Thyroid gland (tissue), 4 donors: ENCODE data around the gene CDC42SE2. TPM values are rescaled to one million over a fixed set of nuclear protein-coding genes. Genes with fewer than 3 reads are reported as not detected.
"Not testable (repeated sequence)": the region's sequence is repeated elsewhere in the genome, so short reads cannot be mapped to it uniquely, and the experiment has no call there.

Experiments
- DNase-seq, 2 donors: peaks; one replicate each; pipeline ENCODE4 v3.0.0-alpha.2; 2019
- H3K27ac ChIP-seq, 3 donors: fragments of 200-600 bp; sonication (generic); 1 replicate in 2 of 3; 2 replicates in 1 of 3; pipeline ENCODE4 v1.5.1; 2016 to 2019; ENCODE audit warnings: mild to moderate bottlenecking in 1 of 3, moderate library complexity in 1 of 3
- H3K27me3 ChIP-seq: fragments of 200-600 bp; sonication (generic); one replicate; pipeline ENCODE4 v1.5.1; 2019
- H3K36me3 ChIP-seq, 2 donors: fragments of 200-600 bp; sonication (generic); one replicate each; pipeline ENCODE4 v1.5.1; 2016 to 2019
- H3K4me1 ChIP-seq, 2 donors: fragments of 200-600 bp; sonication (generic); one replicate each; pipeline ENCODE4 v1.5.1; 2017 to 2019
- H3K4me3 ChIP-seq, 3 donors: fragments of 200-600 bp; sonication (generic); replicated peaks in 1 of 3; 1 replicate in 2 of 3; 2 replicates in 1 of 3; pipeline ENCODE4 v1.5.1; 2016; ENCODE audit warnings: mild to moderate bottlenecking in 1 of 3
- H3K9me3 ChIP-seq: fragments of 200-600 bp; sonication (generic); one replicate; pipeline ENCODE4 v1.5.1; 2017
- POLR2A ChIP-seq, 2 donors: fragments of 450-650 bp; IDR thresholded peaks; one replicate each; pipeline ENCODE4 v1.6.1; 2017; ENCODE audit warnings: antibody characterized with exemption in 2 of 2, mild to moderate bottlenecking in 2 of 2, moderate library complexity in 1 of 2
- WGBS, 2 donors: methylation state at CpG; one replicate each; pipeline ENCODE4 v1.1.5; 2017; 5-methylcytosine and 5-hydroxymethylcytosine counted together
- intact Hi-C: fragments of 100-400 bp; cut with DNase I; formaldehyde crosslinking; loops from one replicate; pipeline ENCODE4 v1.15.1; 2023
- total RNA-seq, 4 donors: library from RNA; depleted of rRNA; stranded (reverse); fragments of >200 nt; gene quantifications; one replicate each; pipeline ENCODE4 v1.2.3, GENCODE V29; 2016
- TF ChIP-seq, protein P1 (sequence below), 6 experiments: fragments of 200-600 bp in 3 of 6; fragments of 450-650 bp in 3 of 6; sonication (generic) in 3 of 6; IDR thresholded peaks; one replicate each; pipeline ENCODE4 v1.5.1; 2016 to 2019; ENCODE audit warnings: antibody characterized with exemption in 6 of 6, mild to moderate bottlenecking in 2 of 6, inconsistent platforms in 1 of 6, moderate library complexity in 1 of 6

CDC42SE2 gene
- total RNA-seq, 4 donors from 2014 or later = 74.9 to 92.5 (median 83.8) TPM

DNA sequence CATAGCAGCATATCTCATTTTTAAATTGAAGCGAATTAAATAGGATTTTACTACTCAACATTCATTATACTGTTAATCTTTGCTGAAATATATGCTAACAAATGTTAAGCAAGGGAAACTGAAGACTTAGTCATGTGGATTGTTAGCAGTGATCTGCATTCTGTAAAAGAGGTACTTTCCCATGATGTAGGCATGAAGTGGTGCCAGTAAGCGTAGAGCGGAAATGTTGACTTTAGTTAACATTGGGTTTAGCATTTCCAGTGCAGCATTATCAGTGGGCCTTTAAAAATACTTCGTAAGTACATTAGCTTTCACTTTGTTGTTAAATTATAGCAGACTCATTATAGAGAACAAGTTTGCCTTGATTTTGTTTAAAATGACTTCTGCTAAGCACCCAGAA, 130.3 kb downstream of the CDC42SE2 start:
- Histone ChIP-seq H3K36me3 (no peaks in the 10 kb centered on the region), H3K4me1 (peaks cover 25 to 27% of the 10 kb centered on the region in 2 donors), H3K27ac (peak overlapping the region; percentile 81 to 96 (median 90)), H3K27me3 (no peaks in the 10 kb centered on the region), H3K9me3 (no peaks in the 10 kb centered on the region), H3K4me3 (no peak overlapping the region)
- 33 to 36% methylated on average over 4 of the region's 4 CpGs for WGBS, 2 donors
- peak; percentile 35 to 38 for DNase-seq
- intact Hi-C loops = loop anchor here (10.0 kb wide), 1 partner anchor 109 kb away; no protein-coding TSS in a partner anchor
- no peak for TF ChIP-seq POLR2A (IDR thresholded peaks at IDR 0.05)
- TF ChIP-seq, protein P1, sequence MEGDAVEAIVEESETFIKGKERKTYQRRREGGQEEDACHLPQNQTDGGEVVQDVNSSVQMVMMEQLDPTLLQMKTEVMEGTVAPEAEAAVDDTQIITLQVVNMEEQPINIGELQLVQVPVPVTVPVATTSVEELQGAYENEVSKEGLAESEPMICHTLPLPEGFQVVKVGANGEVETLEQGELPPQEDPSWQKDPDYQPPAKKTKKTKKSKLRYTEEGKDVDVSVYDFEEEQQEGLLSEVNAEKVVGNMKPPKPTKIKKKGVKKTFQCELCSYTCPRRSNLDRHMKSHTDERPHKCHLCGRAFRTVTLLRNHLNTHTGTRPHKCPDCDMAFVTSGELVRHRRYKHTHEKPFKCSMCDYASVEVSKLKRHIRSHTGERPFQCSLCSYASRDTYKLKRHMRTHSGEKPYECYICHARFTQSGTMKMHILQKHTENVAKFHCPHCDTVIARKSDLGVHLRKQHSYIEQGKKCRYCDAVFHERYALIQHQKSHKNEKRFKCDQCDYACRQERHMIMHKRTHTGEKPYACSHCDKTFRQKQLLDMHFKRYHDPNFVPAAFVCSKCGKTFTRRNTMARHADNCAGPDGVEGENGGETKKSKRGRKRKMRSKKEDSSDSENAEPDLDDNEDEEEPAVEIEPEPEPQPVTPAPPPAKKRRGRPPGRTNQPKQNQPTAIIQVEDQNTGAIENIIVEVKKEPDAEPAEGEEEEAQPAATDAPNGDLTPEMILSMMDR (IDR thresholded peaks at IDR 0.05) = no peak

DNA sequence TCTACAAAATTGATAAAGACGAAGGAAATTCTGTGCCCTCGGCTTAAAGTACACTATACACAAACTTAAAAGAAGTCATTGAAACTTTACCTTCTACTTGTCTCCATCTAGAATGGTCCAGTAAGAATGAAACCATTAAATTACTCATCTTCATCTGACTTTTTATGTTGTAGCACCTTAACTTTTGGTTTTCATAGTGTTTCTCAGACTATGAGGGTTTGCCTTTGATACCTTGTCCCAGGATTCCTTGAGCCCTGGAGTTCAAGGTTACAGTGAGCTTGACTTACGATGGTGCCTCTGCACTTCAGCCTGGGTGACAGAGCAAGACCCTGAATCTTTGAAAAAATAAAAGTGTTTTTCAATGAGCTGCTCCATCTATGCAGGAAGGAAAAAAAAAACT, 132.2 kb downstream of the CDC42SE2 start:
- no peaks in the 10 kb centered on the region for H3K9me3 ChIP-seq
- no peak overlapping the region for H3K27ac ChIP-seq
- H3K36me3 ChIP-seq = no peaks in the 10 kb centered on the region
- H3K4me1 ChIP-seq = peaks cover 25 to 27% of the 10 kb centered on the region in 2 donors
- no peak for TF ChIP-seq POLR2A (IDR thresholded peaks at IDR 0.05)
- TF ChIP-seq, protein P1 (IDR thresholded peaks at IDR 0.05) = no peak
- DNase-seq = no peak
- H3K27me3 ChIP-seq = no peaks in the 10 kb centered on the region
- H3K4me3 ChIP-seq = no peak overlapping the region
- 90 to 93% methylated on average over 3 of the region's 3 CpGs for WGBS, 2 donors
- intact Hi-C loops = loop anchor here (10.0 kb wide), 1 partner anchor 111 kb away; no protein-coding TSS in a partner anchor

DNA sequence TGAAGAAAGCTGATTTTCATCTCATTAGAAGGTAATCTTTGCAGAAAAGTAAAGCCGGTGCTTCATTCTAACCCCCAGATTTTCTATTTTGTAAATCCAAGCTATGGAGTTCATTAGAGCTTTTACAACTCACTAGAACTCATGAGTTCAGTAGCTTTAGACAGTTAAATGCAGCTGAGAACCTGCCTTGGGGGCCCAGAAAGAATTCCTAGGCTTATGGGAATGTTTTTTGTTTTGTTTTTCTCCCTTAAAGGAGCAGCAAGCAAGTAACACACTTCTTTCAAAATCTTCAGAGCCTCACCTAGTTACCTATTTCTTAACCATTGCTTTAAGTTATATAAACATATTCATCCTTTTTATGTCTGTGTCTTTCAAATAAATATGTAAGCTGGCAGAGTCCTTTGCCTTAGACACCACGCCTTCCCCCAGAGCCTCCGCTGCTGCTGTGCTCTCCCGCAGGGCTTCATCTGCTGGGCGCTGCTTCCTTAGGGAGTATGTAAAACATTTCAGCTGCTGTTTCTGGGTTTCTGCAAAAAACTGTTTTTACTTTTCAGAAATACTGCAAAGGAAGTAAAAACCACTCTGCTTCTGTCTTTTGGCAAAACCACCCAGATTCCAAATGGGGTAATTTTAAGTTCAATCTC, 132.9 kb downstream of the CDC42SE2 start:
- Histone ChIP-seq H3K4me1 (peaks cover 25 to 27% of the 10 kb centered on the region in 2 donors), H3K4me3 (no peak overlapping the region), H3K9me3 (no peaks in the 10 kb centered on the region), H3K27ac (no peak overlapping the region), H3K27me3 (no peaks in the 10 kb centered on the region), H3K36me3 (no peaks in the 10 kb centered on the region)
- DNase-seq = no peak
- TF ChIP-seq, protein P1 (IDR thresholded peaks at IDR 0.05) = no peak
- TF ChIP-seq POLR2A (IDR thresholded peaks at IDR 0.05) = no peak
- intact Hi-C loops = loop anchor here (10.0 kb wide), 1 partner anchor 112 kb away; no protein-coding TSS in a partner anchor
- WGBS, 2 donors = 84 to 98% methylated on average over 5 of the region's 5 CpGs

DNA sequence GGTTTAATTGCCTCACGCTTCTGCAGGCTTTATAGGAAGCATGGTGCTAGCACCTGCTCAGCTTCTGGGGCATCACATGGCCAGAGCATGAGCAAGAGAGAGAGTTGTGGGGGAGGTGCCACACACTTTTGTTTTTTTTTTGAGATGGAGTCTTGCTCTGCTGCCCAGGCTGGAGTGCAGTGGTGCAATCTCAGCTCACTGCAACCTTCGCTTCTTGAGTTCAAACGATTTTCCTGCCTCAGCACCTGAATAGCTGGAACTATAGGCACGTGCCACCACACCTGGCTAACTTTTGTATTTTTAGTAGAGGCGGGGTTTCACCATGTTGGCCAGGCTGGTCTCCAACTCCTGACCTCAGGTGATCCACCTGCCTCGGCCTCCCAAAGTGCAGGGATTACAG, 135.2 kb downstream of the CDC42SE2 start:
- not testable (repeated sequence) for H3K27ac ChIP-seq, H3K9me3 ChIP-seq, H3K27me3 ChIP-seq, H3K36me3 ChIP-seq, H3K4me3 ChIP-seq
- peak in 1 of 2 donors; percentile 8 for DNase-seq
- WGBS, 2 donors = 70 to 71% methylated on average over 6 of the region's 6 CpGs
- intact Hi-C loops = loop anchor here (10.0 kb wide), 1 partner anchor 114 kb away; no protein-coding TSS in a partner anchor
- peaks cover 9 to 11% of the 10 kb centered on the region in 2 donors for H3K4me1 ChIP-seq

DNA sequence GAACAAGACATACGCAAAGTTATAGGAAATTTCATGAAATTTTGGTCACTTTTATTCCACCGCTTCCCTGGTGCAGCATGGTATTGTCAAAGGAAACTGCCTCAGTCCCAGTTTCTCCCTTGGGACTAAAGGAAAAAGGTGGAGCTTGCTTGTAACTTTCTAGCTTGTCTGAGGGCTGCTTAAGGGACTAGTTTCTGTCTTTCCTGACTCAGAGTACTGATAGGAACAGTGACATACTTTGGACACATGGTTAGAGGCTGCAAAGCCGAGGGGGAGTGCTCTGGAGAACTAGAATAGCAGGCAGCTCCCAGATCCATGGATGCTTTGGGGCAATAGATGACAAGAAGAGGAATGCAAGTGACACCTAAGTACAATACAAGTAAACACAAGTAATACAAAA, 136.7 kb downstream of the CDC42SE2 start:
- H3K9me3 ChIP-seq = no peaks in the 10 kb centered on the region
- no peak overlapping the region for H3K4me3 ChIP-seq
- H3K4me1 ChIP-seq = no peaks in the 10 kb centered on the region
- no peak overlapping the region for H3K27ac ChIP-seq
- DNase-seq = no peak
- H3K36me3 ChIP-seq = no peaks in the 10 kb centered on the region
- intact Hi-C loops = no loop called here
- TF ChIP-seq POLR2A (IDR thresholded peaks at IDR 0.05) = no peak
- H3K27me3 ChIP-seq = no peaks in the 10 kb centered on the region
- 95 to 96% methylated on average over 3 of the region's 3 CpGs for WGBS, 2 donors

DNA sequence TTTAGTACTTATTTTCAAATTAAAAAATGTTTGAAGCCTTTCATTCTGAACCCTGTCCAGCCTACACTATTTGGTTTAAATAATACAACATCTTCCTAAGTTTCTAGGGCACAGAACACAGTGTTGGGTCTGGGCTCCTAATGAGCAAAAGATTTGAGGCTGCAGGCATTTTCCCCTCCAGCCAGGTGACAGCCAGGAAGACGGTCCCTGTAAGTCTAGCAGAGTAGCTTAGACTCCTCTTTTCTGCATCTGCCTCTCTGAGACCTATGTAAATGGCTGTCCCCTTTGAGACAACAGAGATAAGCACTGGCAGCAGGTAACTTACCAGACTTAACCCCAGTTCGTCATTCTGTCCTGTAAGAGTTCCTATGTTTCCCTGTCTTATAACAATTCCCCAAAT, 141.8 kb downstream of the CDC42SE2 start:
- Histone ChIP-seq H3K4me1 (no peaks in the 10 kb centered on the region), H3K9me3 (no peaks in the 10 kb centered on the region), H3K27me3 (no peaks in the 10 kb centered on the region), H3K27ac (no peak overlapping the region), H3K4me3 (no peak overlapping the region), H3K36me3 (no peaks in the 10 kb centered on the region)
- TF ChIP-seq POLR2A (IDR thresholded peaks at IDR 0.05) = no peak
- TF ChIP-seq, protein P1 (IDR thresholded peaks at IDR 0.05) = no peak
- intact Hi-C loops = no loop called here
- no peak for DNase-seq
- WGBS, 2 donors = 93 to 97% methylated on average over 2 of the region's 2 CpGs
